Adrenal gland (tissue), 5 donors: ENCODE measurements around the gene ZNF236.
"Not testable (repeated sequence)": the region's sequence is repeated elsewhere in the genome, so short reads cannot be mapped to it uniquely, and the experiment has no call there.

ENCODE experiments used
- POLR2A ChIP-seq, 2 donors: fragments of 450-650 bp; IDR thresholded peaks; one replicate each; pipeline ENCODE4 v1.6.1; 2017; ENCODE audit warnings: antibody characterized with exemption in 2 of 2, mild to moderate bottlenecking in 2 of 2, moderate library complexity in 1 of 2
- TF ChIP-seq, protein P1 (sequence below), 6 experiments: fragments of 450-650 bp in 4 of 6; fragments of 200-600 bp in 2 of 6; sonication (generic) in 1 of 6; IDR thresholded peaks; 1 replicate in 5 of 6; 2 replicates in 1 of 6; pipeline versions ENCODE4 v1.5.1 to v1.8.0; 2016 to 2021; ENCODE audit warnings: antibody characterized with exemption in 6 of 6, mild to moderate bottlenecking in 2 of 6, moderate library complexity in 1 of 6
- donor health status: DM: no; HTN: no; CAD: no.

DNA sequence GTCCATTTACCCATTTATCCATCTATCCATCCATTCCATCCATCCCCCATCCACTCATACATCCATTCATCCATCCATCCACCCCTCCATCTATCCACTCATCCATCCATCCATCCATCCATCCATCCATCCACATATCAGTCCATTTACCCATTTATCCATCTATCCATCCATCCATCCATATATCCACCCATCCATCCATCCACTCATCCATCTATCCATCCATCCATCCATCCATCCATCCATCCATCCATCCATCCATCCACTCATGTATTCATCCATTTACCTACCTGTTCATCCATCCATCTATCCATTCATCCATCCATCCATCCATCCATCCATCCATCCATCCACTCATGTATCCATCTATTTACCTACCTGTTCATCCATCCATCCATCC lies 196.3 kb downstream of the ZNF236 start:
- TF ChIP-seq, protein P1, sequence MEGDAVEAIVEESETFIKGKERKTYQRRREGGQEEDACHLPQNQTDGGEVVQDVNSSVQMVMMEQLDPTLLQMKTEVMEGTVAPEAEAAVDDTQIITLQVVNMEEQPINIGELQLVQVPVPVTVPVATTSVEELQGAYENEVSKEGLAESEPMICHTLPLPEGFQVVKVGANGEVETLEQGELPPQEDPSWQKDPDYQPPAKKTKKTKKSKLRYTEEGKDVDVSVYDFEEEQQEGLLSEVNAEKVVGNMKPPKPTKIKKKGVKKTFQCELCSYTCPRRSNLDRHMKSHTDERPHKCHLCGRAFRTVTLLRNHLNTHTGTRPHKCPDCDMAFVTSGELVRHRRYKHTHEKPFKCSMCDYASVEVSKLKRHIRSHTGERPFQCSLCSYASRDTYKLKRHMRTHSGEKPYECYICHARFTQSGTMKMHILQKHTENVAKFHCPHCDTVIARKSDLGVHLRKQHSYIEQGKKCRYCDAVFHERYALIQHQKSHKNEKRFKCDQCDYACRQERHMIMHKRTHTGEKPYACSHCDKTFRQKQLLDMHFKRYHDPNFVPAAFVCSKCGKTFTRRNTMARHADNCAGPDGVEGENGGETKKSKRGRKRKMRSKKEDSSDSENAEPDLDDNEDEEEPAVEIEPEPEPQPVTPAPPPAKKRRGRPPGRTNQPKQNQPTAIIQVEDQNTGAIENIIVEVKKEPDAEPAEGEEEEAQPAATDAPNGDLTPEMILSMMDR (IDR thresholded peaks at IDR 0.05), result not testable (repeated sequence)
- TF ChIP-seq POLR2A (IDR thresholded peaks at IDR 0.05), result not testable (repeated sequence)
